ENCODE measurements around the gene NPAS3.

DNA sequence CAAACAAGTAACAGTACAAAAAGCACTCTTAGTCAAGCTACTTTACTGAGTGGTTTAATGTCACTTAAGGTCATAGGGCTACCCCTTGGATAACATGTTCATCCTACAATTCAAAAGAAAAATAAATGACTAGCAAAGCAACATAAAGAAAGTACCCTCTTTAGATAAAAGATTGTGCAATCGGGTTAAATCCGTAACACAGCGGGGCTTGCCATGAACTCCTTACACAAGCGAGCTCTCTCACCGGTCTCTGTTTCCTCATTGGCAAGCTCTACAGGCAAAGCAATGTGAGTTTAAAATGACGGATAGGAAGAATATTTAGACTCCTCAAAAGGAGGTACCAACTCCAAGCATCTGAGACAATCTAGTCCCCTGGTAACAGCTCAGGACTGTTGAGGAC, 871.6 kb downstream of the NPAS3 start:
- TF ChIP-seq, protein P1, sequence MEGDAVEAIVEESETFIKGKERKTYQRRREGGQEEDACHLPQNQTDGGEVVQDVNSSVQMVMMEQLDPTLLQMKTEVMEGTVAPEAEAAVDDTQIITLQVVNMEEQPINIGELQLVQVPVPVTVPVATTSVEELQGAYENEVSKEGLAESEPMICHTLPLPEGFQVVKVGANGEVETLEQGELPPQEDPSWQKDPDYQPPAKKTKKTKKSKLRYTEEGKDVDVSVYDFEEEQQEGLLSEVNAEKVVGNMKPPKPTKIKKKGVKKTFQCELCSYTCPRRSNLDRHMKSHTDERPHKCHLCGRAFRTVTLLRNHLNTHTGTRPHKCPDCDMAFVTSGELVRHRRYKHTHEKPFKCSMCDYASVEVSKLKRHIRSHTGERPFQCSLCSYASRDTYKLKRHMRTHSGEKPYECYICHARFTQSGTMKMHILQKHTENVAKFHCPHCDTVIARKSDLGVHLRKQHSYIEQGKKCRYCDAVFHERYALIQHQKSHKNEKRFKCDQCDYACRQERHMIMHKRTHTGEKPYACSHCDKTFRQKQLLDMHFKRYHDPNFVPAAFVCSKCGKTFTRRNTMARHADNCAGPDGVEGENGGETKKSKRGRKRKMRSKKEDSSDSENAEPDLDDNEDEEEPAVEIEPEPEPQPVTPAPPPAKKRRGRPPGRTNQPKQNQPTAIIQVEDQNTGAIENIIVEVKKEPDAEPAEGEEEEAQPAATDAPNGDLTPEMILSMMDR (CRISPR knock-in tag; IDR thresholded peaks at IDR 0.05), result no peak
- TF ChIP-seq REPIN1 (CRISPR knock-in tag; IDR thresholded peaks at IDR 0.05; ENCODE audit: borderline replicate concordance, low read depth), result no peak
- no peak for TF ChIP-seq ZNF609 (CRISPR knock-in tag; IDR thresholded peaks at IDR 0.05; ENCODE audit: borderline replicate concordance)
- no peak for TF ChIP-seq SRF (IDR thresholded peaks at IDR 0.05; ENCODE audit: low read depth, low read length)
- TF ChIP-seq U2AF1 (optimal IDR thresholded peaks at IDR 0.05; ENCODE audit: low read depth, low read length), result no peak
- TF ChIP-seq AGO2 (optimal IDR thresholded peaks at IDR 0.05; ENCODE audit: low read depth, low read length), result no peak
- TF ChIP-seq KAT7 (CRISPR knock-in tag; IDR thresholded peaks at IDR 0.05; ENCODE audit: borderline replicate concordance), result no peak
- TF ChIP-seq ZNF792 (CRISPR knock-in tag; IDR thresholded peaks at IDR 0.05), result no peak
- TF ChIP-seq POLR2A (IDR thresholded peaks at IDR 0.05; ENCODE audit: insufficient read depth in 1 of 2, low read depth in 2 of 2, low read length in 2 of 2), result no peak
- TF ChIP-seq DMTF1 (CRISPR knock-in tag; IDR thresholded peaks at IDR 0.05), result no peak
- no peak for TF ChIP-seq SCMH1 (CRISPR knock-in tag; IDR thresholded peaks at IDR 0.05; ENCODE audit: borderline replicate concordance)
- TF ChIP-seq HDAC6 (IDR thresholded peaks at IDR 0.05; ENCODE audit: low read depth, low read length), result no peak
- TF ChIP-seq, protein P2, sequence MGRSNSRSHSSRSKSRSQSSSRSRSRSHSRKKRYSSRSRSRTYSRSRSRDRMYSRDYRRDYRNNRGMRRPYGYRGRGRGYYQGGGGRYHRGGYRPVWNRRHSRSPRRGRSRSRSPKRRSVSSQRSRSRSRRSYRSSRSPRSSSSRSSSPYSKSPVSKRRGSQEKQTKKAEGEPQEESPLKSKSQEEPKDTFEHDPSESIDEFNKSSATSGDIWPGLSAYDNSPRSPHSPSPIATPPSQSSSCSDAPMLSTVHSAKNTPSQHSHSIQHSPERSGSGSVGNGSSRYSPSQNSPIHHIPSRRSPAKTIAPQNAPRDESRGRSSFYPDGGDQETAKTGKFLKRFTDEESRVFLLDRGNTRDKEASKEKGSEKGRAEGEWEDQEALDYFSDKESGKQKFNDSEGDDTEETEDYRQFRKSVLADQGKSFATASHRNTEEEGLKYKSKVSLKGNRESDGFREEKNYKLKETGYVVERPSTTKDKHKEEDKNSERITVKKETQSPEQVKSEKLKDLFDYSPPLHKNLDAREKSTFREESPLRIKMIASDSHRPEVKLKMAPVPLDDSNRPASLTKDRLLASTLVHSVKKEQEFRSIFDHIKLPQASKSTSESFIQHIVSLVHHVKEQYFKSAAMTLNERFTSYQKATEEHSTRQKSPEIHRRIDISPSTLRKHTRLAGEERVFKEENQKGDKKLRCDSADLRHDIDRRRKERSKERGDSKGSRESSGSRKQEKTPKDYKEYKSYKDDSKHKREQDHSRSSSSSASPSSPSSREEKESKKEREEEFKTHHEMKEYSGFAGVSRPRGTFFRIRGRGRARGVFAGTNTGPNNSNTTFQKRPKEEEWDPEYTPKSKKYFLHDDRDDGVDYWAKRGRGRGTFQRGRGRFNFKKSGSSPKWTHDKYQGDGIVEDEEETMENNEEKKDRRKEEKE (IDR thresholded peaks at IDR 0.05), result no peak
- no peak for TF ChIP-seq MEF2D (CRISPR knock-in tag; IDR thresholded peaks at IDR 0.05)

Measured in HepG2 (cell line).